HepG2 (cell line): ENCODE data around the gene ACSL1. TPM values are rescaled to one million over a fixed set of nuclear protein-coding genes. Genes with fewer than 3 reads are reported as not detected.

Experiments used
- ATAC-seq: fragments of 200-7000 bp; cut with Tn5 transposase; 3 replicates; pipeline ENCODE4 v1.9.1; 2020; ENCODE audit warnings: mild to moderate bottlenecking, moderate library complexity
- BruUV-seq: library from RNA; stranded (reverse); fragments of 400-500 nt; replicated peaks from 2 replicates; lab custom pipeline; 2021; lab: Mats Ljungman, UMichigan
- CTCF ChIA-PET: fragments of 300-600 bp; formaldehyde crosslinking; extraction: SDS; loops from one replicate; lab custom pipeline; 2021; ENCODE audit warnings: low total read pairs, inconsistent platforms, low intra/inter-chr PET ratio; lab: Yijun Ruan, JAX
- POLR2A ChIA-PET: fragments of 350-600 bp; sonication (Branson Sonifier 250); formaldehyde crosslinking; loops from one replicate; lab custom pipeline; 2020; ENCODE audit warnings: antibody characterized with exemption, inconsistent platforms; lab: Yijun Ruan, JAX
- DNase-seq: peaks from one replicate; pipeline ENCODE4 v3.0.0-alpha.2; 2015; ENCODE audit warnings: low spot score
- FAIRE-seq: peaks from 3 replicates; lab custom pipeline; 2011; peaks lifted over from hg19 to GRCh38; lab: Jason Lieb, UNC
- H2AFZ ChIP-seq: one replicate; pipeline ENCODE4 v1.6.1; 2011; ENCODE audit warnings: low read length, inconsistent platforms
- H3K27ac ChIP-seq: fragments of 300-600 bp; 3 replicates; pipeline ENCODE4 v1.8.0; 2011; ENCODE audit warnings: mixed run types, mild to moderate bottlenecking, mixed read lengths, low read length, inconsistent platforms; ENCODE audit not compliant: insufficient read depth; ENCODE audit errors: extremely low read length
- H3K27me3 ChIP-seq, 2 experiments: fragments of 200-600 bp in 1 of 2; 2 replicates in 1 of 2; 3 replicates in 1 of 2; pipeline versions ENCODE4 v1.6.0 to v1.8.0; 2011; ENCODE audit warnings: low read length in 2 of 2, mild to moderate bottlenecking in 2 of 2, moderate library complexity in 2 of 2, inconsistent platforms in 1 of 2; ENCODE audit not compliant: insufficient read depth in 2 of 2, control insufficient read depth in 1 of 2
- H3K36me3 ChIP-seq, 2 experiments: fragments of 200-600 bp in 1 of 2; replicated peaks in 1 of 2; 2 replicates in 1 of 2; 3 replicates in 1 of 2; pipeline versions ENCODE4 v1.5.1 to v1.8.0; 2011; ENCODE audit warnings: low read length in 2 of 2, inconsistent platforms in 1 of 2; ENCODE audit not compliant: insufficient read depth in 2 of 2, control insufficient read depth in 1 of 2
- H3K4me1 ChIP-seq: 2 replicates; pipeline ENCODE4 v1.5.1; 2012; ENCODE audit warnings: low read length, inconsistent platforms; ENCODE audit not compliant: insufficient read depth
- H3K4me2 ChIP-seq: 2 replicates; pipeline ENCODE4 v1.6.0; 2011; ENCODE audit warnings: low read depth, low read length, inconsistent platforms
- H3K4me3 ChIP-seq, 3 experiments: fragments of 200-600 bp in 1 of 3; sonication (generic), shearing (Covaris generic) in 1 of 3; replicated peaks in 1 of 3; 2 replicates each; pipeline ENCODE4 v1.5.1; 2011 to 2016; ENCODE audit warnings: low read length in 3 of 3, inconsistent platforms in 2 of 3, low read depth in 2 of 3, mild to moderate bottlenecking in 2 of 3, control low read depth in 1 of 3, mixed read lengths in 1 of 3; ENCODE audit not compliant: insufficient read depth in 1 of 3
- H3K79me2 ChIP-seq: one replicate; pipeline ENCODE4 v1.6.1; 2011; ENCODE audit warnings: low read length, inconsistent platforms; ENCODE audit not compliant: insufficient read depth
- H3K9ac ChIP-seq: 2 replicates; pipeline ENCODE4 v1.6.0; 2011; ENCODE audit warnings: mild to moderate bottlenecking, low read depth, low read length, inconsistent platforms; ENCODE audit not compliant: insufficient read depth
- H3K9me3 ChIP-seq: 2 replicates; pipeline ENCODE4 v1.5.1; 2012; ENCODE audit warnings: mild to moderate bottlenecking, low read length
- H4K20me1 ChIP-seq: 2 replicates; pipeline ENCODE4 v1.6.0; 2011; ENCODE audit warnings: inconsistent platforms, mild to moderate bottlenecking, low read length, moderate library complexity; ENCODE audit not compliant: insufficient read depth
- AKNA ChIP-seq: sonication (generic); formaldehyde crosslinking; IDR thresholded peaks from 2 replicates; pipeline ENCODE4 v1.4.0; 2020; ENCODE audit warnings: missing genetic modification reagents, borderline replicate concordance
- RBFOX2 ChIP-seq: fragments of 200-400 bp; formaldehyde crosslinking; IDR thresholded peaks from 2 replicates; pipeline ENCODE4 v1.6.1; 2017; ENCODE audit warnings: low read depth, mild to moderate bottlenecking, low read length
- RBM22 ChIP-seq: fragments of 200-400 bp; formaldehyde crosslinking; optimal IDR thresholded peaks from 2 replicates; pipeline ENCODE3; 2017; ENCODE audit warnings: mild to moderate bottlenecking, low read length, moderate library complexity
- RNF2 ChIP-seq: fragments of 450-650 bp; conservative IDR thresholded peaks from 2 replicates; pipeline ENCODE4 v1.6.1; 2016; ENCODE audit warnings: low read depth
- SAFB2 ChIP-seq: sonication (generic); formaldehyde crosslinking; IDR thresholded peaks from 2 replicates; pipeline ENCODE4 v1.5.1; 2020; ENCODE audit warnings: missing genetic modification reagents, low read depth, mild to moderate bottlenecking, borderline replicate concordance
- SKI ChIP-seq: fragments of 450-650 bp; IDR thresholded peaks from one replicate; pipeline ENCODE4 v1.6.1; 2018; ENCODE audit warnings: mild to moderate bottlenecking; ENCODE audit not compliant: partially characterized antibody
- TBX3 ChIP-seq: fragments of 450-650 bp; IDR thresholded peaks from 2 replicates; pipeline ENCODE4 v1.6.1; 2017; ENCODE audit warnings: antibody characterized with exemption, mild to moderate bottlenecking, inconsistent platforms, borderline replicate concordance
- TCF12 ChIP-seq, 2 experiments: fragments of 450-650 bp in 1 of 2; sonication (generic) in 1 of 2; formaldehyde crosslinking in 1 of 2; IDR thresholded peaks; 2 replicates each; pipeline versions ENCODE4 v1.6.1 to v1.8.0; 2017 to 2022; ENCODE audit warnings: antibody characterized with exemption in 1 of 2, mild to moderate bottlenecking in 1 of 2, missing genetic modification reagents in 1 of 2, moderate library complexity in 1 of 2
- TGIF2 ChIP-seq: IDR thresholded peaks from 2 replicates; pipeline ENCODE4 v1.6.1; 2016; ENCODE audit warnings: control low read depth, missing compliant biosample characterization
- TP53 ChIP-seq: sonication (generic); formaldehyde crosslinking; conservative IDR thresholded peaks from 2 replicates; pipeline ENCODE4 v1.4.0; 2020; ENCODE audit warnings: missing genetic modification reagents
- ZNF138 ChIP-seq: sonication (generic); formaldehyde crosslinking; IDR thresholded peaks from 2 replicates; pipeline ENCODE4 v1.5.0; 2020; ENCODE audit warnings: mild to moderate bottlenecking, low read depth, missing genetic modification reagents
- ZNF44 ChIP-seq: sonication (generic); formaldehyde crosslinking; IDR thresholded peaks from 2 replicates; pipeline ENCODE4 v1.5.1; 2020; ENCODE audit warnings: mild to moderate bottlenecking, missing genetic modification reagents
- ZNF468 ChIP-seq: sonication (generic); formaldehyde crosslinking; IDR thresholded peaks from 2 replicates; pipeline ENCODE4 v1.8.0; 2022; ENCODE audit warnings: mild to moderate bottlenecking, moderate library complexity, missing genetic modification reagents
- ZNF567 ChIP-seq: sonication (generic); formaldehyde crosslinking; IDR thresholded peaks from 2 replicates; pipeline ENCODE4 v1.8.1; 2023; ENCODE audit warnings: mild to moderate bottlenecking, missing genetic modification reagents, borderline replicate concordance
- ZNF574 ChIP-seq: sonication (generic); formaldehyde crosslinking; IDR thresholded peaks from 2 replicates; pipeline ENCODE4 v1.4.0; 2020; ENCODE audit warnings: missing genetic modification reagents
- WGBS: methylation state at CpG from one replicate; pipeline ENCODE4 v1.1.6; 2017; ENCODE audit warnings: low lambda C conversion rate; 5-methylcytosine and 5-hydroxymethylcytosine counted together
- in situ Hi-C: cut with HindIII; loops from 2 replicates; pipeline ENCODE4 v1.10.0; 2017; ENCODE audit warnings: low pct_unique_long_range_greater_than_20kb; ENCODE audit not compliant: extremely low pct_ligation_motif_present
- intact Hi-C: fragments of 100-400 bp; cut with micrococcal nuclease; formaldehyde crosslinking; loops from one replicate; pipeline ENCODE4 v1.10.0; 2022; ENCODE audit not compliant: unreplicated experiment
- polyA plus RNA-seq, 8 experiments: library from polyadenylated mRNA; depleted of rRNA in 3 of 8; stranded (reverse) in 7 of 8; unstranded in 1 of 8; fragments of >200 nt; fragmentation: Illumina TruSeq in 4 of 8; extraction: Trizol in 4 of 8; gene quantifications; 2 replicates each; pipeline versions ENCODE4 v1.2.1 to v1.2.3, GENCODE V29; 2011 to 2016; ENCODE audit warnings: low read depth in 4 of 8, missing spikeins in 1 of 8, mixed read lengths in 1 of 8; ENCODE audit not compliant: insufficient read depth in 1 of 8
- total RNA-seq, 5 experiments: library from RNA; depleted of rRNA; stranded (reverse); fragments of >200 nt; fragmentation: Illumina TruSeq; extraction: Trizol; gene quantifications; 2 replicates each; pipeline ENCODE4 v1.2.3, GENCODE V29; 2016; ENCODE audit warnings: low read depth in 1 of 5

The ACSL1 gene
- total and polyA plus RNA-seq, 2 of the 13 experiments (the other 11 are each of a cell fraction or from before 2014, with no cell fraction given), result 10.0 to 29.8 TPM

GRCh38 chr4:184825141-184825895 is 450 bp downstream of the ACSL1 start:
- 1% methylated on average over 8 of the region's 92 CpGs for WGBS
- no peak for FAIRE-seq
- no TSS peak for BruUV-seq
- TF ChIP-seq ZNF574 (CRISPR knock-in tag) (0 out of 2 replicates have a peak, but pooled peaks have one; percentile 14), AKNA (CRISPR knock-in tag) (no peak), SAFB2 (CRISPR knock-in tag) (no peak), TP53 (no peak), SKI (peak; percentile 48), TBX3 (no peak), ZNF468 (no peak), ZNF138 (CRISPR knock-in tag) (no peak), ZNF567 (CRISPR knock-in tag) (no peak), TGIF2 (CRISPR knock-in tag) (0 out of 2 replicates have a peak, but pooled peaks have one; percentile 0), RNF2 (0 out of 2 replicates have a peak, but pooled peaks have one; percentile 55), ZNF44 (CRISPR knock-in tag) (no peak), RBFOX2 (peak; percentile 21), RBM22 (no peak), TCF12 (IDR thresholded peaks at IDR 0.05) (no peak), TCF12 (CRISPR knock-in tag; IDR thresholded peaks at IDR 0.05) (no peak)

More at GRCh38 chr4:184825141-184825895, 450 bp downstream of the ACSL1 start:
- Histone ChIP-seq H3K79me2 (peaks cover 6% of the 10 kb centered on the region), H3K9me3 (no peaks in the 10 kb centered on the region), H3K4me3 (peak overlapping the region; percentile 58 to 81 (median 75)), H3K4me1 (peaks cover 47% of the 10 kb centered on the region), H3K4me2 (peak overlapping the region; percentile 95), H4K20me1 (no peaks in the 10 kb centered on the region), H3K27me3 (peaks cover 0 to 3% of the 10 kb centered on the region in 2 experiments; a peak in 1 of 5 replicates), H3K27ac (no peak overlapping the region), H3K36me3 (no peaks in the 10 kb centered on the region), H3K9ac (peak overlapping the region; percentile 50), H2AFZ (no peak overlapping the region)
- ATAC-seq, result peak; percentile 68
- ChIA-PET POLR2A (interaction anchor here (1.0 to 1.6 kb wide), 4 partner anchors 11 to 20 kb away, joined by 3 to 7 read pairs (median 5); no protein-coding TSS in a partner anchor), CTCF (no interaction called here)
- intact Hi-C loops, result loop anchor here (5.0 kb wide), 1 partner anchor 157 kb away; no protein-coding TSS in a partner anchor
- DNase-seq, result no peak
- in situ Hi-C loops, result loop anchor here (10.0 kb wide), 1 partner anchor 81 kb away; no protein-coding TSS in a partner anchor
